Stimulated activated CD8-positive, alpha-beta memory T cell treated with anti-CD3 and anti-CD28 coated beads, Interleukin-12 subunit alpha, Interleukin-12 subunit beta, amount 100 ng/mL, for 24 hours (primary cell): Measurements from ENCODE around the gene LBX2.
"Not testable (repeated sequence)": the region's sequence is repeated elsewhere in the genome, so short reads cannot be mapped to it uniquely, and the experiment has no call there.

Experiments used
- DNase-seq: peaks from one replicate; pipeline ENCODE4 v3.0.0-alpha.2; 2020; ENCODE audit errors: extremely low read depth

Gene LBX2

DNA sequence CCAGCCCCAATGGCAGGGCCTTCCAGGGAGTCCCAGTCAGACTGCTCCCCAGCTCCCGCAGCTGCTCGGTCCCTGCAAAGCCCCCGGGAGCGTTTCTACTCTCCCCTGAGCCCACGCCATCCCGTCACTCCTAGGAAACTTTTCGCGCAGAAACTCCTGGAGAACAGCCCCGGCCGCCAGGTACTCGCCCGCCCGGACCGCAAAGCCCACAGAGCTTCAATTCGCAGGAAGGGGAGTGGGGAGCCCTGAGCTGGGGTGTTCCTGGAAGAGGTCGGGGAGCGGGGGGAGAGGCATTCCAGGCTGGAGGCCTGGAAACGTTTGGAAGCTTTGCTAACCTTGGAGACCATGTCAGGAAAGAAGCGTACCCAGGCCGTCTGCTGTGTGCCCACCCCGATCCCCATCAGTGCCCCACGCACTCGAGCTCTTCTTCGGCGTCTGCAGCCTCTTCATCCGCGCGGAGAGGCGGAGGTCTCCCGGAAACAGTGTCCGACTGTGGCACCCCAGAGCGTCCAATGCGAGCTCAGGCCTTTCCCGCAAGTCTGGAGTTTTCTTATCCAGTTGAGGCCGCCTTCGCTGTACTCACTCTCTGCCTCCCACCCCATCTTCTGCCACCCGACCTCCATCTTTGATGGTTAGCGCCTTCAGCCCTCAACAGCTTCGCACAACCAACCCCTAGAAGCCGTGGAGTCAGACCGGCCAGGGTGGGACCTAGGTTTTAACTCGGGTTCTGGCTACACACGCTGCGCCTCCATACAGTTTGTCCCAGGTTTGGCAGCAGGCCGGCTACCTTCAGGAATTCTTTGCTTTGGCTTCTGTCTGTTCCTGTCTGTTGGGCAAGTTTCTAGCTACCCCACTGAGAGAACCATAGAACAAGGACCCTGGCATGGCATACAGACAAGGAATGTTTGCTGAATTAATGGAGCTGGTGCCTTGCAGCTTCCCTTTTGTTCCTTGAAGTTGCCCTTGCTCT is 4.4 kb upstream of the LBX2 start:
- no peak for DNase-seq

GRCh38 chr2:74502720-74503505 is 3.5 kb upstream of the LBX2 start:
- no peak for DNase-seq

- no peak for DNase-seq
These were observed 2.8 kb upstream of the LBX2 start for GRCh38 chr2:74502147-74502719.

GRCh38 chr2:74501335-74502071 is 2.1 kb upstream of the LBX2 start:
- DNase-seq: no peak

DNA sequence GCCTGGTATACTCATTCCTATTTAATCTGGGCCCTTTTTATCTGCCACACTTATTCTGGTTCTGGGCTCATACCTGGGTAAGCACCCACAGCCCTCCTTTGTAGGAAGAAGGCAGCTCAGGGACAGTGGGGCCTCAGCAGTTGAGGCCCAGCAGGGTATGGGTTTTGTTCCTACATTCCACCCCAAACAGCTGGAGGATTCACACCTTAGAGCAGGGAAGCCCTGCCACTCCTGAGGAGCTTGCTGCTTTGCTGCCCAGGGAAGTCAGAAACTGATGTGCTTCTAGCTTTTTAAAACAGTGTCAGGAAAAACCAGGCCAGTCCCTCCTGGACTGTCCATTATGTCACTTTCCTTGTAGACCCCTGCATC is 1.2 kb upstream of the LBX2 start:
- no peak for DNase-seq

DNA sequence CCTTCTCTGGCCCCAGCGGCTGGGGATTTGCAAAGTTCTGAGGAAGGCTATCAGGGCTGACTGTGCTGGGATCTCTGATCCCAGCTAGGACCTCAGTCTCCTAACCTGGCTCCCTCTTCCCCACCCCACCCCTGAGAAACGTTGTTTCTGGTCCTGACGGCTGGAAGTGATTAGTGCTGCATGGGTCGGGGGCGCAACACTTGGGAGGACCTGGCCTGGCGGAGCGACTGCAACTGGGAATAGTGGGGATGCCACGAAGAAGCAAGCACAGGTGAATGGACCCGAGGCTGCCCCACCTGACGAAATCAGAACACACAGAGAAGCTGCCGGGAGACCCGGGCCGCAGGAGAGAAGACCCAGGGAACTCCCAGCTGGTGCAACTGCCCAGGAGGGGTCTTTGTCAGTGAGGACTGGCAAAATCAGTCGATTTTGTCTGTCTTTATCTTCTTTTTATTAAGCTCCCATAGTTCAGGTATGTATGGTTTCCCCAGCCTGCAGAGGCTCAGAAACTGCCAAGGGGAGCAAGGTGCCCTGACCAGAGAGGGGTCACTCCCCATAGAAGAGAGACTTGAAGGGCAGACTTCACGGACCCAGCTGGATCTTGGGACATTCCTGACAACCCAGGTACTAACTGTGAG is 656 bp upstream of the LBX2 start:
- DNase-seq: no peak

DNA sequence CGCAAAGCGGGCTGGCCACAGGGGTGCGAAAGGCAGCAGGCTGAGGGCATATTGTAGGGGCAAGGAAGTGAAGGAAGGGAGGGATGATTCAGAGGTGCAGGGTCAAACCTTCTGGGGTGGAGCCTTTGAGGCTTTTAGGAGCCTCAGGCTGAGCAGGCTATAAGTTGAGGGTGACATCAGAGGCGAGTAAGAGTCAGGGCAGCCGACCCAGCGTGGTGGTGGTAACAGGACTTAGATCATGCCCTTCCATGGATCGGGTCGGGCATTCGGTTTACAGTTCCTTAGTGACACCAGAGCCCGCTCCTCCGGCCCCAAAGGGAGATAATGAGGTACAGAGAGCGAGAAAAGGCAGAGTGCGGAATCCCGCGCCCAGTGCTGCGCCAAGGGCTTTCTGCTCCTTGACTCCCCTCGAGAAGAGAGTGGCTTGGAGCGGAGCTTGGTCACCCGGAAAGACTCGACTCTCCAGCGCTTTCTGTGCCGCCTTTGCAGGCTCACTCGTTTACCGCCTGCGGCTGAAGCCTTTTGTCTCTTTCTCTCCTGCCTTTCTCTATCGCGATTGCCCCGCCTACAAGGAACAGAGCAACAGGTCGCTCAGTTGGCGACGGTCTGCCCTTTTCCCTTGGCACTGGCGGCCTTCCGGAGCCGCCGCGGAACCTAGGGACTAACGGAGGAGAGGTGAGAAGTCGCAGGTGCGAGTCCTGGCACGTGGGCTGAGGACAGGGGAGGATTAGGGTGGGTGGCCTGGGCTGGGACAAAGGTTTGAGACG is 720 bp downstream of the LBX2 start:
- no peak for DNase-seq

- no peak for DNase-seq
These were observed 1.5 kb downstream of the LBX2 start for GRCh38 chr2:74497777-74498499.

DNA sequence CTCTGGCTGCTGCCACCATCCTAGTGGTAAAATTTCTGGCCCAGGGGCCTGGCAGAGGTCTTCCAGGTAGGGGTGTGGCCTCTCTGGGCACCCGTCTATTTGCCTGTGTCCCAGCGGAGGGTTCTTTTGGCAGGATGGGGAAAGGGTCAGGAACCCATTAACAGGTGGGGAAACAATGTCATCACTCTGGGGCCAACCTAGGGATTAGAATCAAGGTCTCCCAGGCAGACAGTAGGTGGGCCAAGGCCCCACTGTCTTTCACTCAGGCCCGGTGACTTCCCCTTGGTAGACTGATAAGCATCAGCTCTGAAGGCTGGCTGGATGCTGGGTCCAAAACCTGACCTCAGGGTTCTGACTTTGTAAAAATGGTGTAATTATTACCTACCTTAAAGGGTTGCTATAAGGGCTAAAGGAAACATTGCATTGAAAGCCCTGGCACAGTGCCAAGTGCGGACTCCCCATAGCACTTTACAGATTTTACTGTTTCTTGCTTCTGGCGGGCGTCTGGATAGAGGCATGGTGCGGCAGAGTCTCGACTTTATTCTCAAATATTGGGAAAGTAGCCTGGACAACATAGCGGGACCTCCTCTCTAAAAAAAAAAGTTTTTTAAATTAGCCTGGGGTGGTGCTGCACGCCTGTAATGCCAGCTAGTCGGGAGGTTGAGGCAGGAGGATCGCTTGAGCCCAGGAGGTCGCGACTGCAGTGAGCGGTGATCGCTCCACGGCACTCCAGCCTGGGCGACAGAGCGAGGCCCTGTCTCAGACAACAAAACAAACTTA is 2.2 kb downstream of the LBX2 start:
- DNase-seq: no peak

- no peak for DNase-seq
These were observed 4.0 kb downstream of the LBX2 start for GRCh38 chr2:74495440-74495839.

- no peak for DNase-seq
These were observed 5.9 kb downstream of the LBX2 start for GRCh38 chr2:74493546-74493945.

DNA sequence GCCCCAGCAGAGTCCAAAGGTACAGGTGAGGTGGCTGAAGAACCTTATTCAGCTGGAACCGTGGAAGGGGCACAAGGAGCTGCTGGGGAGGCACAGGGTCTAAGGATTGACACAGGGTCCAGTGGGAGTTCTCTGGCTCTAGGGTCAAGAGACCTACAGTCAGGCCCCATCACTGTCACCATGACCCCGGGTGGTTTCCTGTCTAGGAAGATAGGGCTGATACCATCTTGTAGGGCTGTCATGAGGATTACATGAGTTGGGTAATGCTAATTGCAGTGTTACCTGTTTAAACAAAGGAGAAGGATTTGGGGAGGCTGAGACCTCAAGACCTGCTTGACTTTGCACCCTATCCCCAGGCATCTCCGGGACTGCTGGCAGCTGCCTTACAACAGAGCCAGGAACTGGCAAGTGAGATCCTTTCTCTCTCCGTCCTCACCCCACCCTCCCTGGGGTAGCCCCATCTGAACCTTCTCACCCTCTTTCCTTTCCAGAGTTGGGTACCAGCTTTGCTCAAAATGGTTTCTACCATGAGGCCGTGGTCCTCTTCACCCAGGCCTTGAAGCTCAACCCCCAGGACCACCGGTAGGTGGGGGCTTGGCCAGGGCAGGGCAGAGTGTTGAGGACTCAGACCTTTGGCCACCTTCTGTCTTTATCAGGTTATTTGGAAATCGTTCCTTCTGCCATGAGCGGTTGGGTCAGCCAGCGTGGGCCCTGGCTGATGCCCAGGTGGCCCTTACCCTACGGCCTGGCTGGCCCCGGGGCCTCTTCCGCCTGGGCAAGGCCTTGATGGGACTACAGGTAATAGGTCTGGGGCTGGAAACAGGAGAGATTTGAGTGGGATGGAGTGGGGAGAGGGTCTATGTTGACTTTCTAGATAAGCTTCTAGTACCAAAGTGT is 7.5 kb downstream of the LBX2 start:
- no peak for DNase-seq

- DNase-seq: no peak
These were observed 9.5 kb downstream of the LBX2 start for GRCh38 chr2:74489906-74490305.

GRCh38 chr2:74488643-74489481 is 10.5 kb downstream of the LBX2 start:
- no peak for DNase-seq

DNA sequence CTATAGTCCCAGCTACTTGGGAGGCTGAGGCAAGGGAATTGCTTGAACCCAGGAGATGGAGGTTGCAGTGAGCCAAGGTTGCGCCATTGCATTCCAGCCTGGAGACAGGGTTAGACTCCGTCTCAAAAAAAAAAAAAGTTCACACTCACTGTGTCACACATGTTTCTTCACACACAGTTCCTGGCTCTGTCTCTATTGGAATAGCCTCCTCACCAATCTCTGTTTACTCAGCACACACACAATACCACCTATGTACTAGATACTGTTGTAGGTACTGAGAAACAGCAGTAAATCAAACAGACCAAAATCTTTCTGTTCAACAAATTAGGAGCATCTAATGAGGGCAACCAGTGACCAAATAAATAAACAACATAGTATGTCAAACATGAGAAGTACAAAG is 13.3 kb downstream of the LBX2 start:
- no peak for DNase-seq

GRCh38 chr2:74483675-74484164 is 15.7 kb downstream of the LBX2 start:
- not testable (repeated sequence) for DNase-seq
